Neural progenitor cell (in vitro differentiated cells): ENCODE measurements around the gene SLC38A8.

Source experiments
- CTCF ChIP-seq: fragments of 200-600 bp; sonication (generic); IDR thresholded peaks from 2 replicates; pipeline ENCODE4 v1.5.1; 2017; ENCODE audit warnings: antibody characterized with exemption, mild to moderate bottlenecking
- EZH2 ChIP-seq: fragments of 200-600 bp; sonication (generic); IDR thresholded peaks from 2 replicates; pipeline ENCODE4 v1.6.1; 2017; ENCODE audit warnings: antibody characterized with exemption, mild to moderate bottlenecking, moderate library complexity

GRCh38 chr16:84027625-84028024 is 15.0 kb downstream of the SLC38A8 start:
- TF ChIP-seq CTCF: no peak
- TF ChIP-seq EZH2: no peak
